HG03280 (cell line): ENCODE measurements around the gene BIRC7.

ENCODE experiments used
- ATAC-seq: cut with Tn5 transposase; IDR thresholded peaks from one replicate; pipeline ENCODE4 v1.9.1; 2021; ENCODE audit warnings: mild to moderate bottlenecking, moderate library complexity; ENCODE audit not compliant: unreplicated experiment

Gene BIRC7

GRCh38 chr20:63261795-63262528, 26.3 kb downstream of the BIRC7 start:
- ATAC-seq, result no peak

DNA sequence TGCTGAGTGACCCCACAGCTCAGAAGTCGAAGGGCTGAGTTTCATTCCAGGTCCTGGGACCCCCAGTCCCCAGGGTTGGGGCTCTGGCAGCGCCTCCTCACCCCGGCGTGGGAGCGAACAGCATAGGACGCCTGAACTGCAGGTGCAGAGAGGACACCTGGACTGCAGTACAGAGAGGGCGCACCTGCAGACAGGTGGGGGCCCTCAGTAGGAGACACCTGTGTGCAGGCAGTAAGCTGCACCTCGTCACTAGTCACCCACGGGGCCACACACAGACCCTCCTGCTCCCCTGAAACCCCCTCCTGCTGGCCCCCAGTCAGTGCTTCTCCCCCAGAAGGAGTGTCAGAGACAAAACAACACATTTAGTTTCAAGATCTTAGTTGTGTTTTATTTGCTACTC, 27.1 kb downstream of the BIRC7 start:
- no peak for ATAC-seq

DNA sequence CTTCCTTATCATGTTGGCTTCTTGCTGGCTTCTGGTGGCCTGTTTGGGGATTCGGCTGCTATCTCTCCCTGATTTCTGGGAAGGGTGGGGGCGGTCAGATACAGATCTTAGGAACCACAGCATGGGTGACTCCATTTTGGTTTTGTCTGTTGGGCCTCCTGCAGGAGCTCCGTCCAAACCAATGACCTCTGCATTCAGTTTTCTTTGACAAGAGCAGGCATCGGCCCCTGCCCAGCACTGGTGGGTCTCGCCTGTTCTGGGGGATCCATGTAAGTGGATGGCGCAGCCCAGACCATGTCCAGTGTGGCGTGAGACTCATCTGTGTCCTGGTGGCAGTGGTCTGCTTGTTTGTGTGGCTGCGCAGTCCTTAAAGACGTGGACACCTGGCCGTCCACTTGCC, 28.3 kb downstream of the BIRC7 start:
- no peak for ATAC-seq

DNA sequence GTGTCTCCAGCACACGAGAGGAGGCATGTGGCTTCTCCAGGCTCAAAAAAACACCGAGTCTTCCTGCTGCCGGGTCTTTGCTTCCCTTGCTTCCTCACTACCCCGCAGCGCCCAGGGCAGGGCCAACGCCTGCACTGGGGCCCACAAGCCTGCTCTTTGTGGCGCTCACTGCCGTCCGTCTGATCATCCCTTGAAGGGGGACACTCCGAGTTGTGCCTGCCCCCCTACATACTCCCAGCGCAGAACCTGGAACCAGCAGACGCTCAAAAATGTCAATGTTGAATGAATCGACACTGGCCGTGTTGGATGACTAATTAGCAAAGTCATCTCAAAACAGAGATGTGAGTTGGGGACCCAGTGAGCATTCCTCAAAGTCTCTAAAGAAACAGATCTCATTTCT, 28.8 kb downstream of the BIRC7 start:
- no peak for ATAC-seq

DNA sequence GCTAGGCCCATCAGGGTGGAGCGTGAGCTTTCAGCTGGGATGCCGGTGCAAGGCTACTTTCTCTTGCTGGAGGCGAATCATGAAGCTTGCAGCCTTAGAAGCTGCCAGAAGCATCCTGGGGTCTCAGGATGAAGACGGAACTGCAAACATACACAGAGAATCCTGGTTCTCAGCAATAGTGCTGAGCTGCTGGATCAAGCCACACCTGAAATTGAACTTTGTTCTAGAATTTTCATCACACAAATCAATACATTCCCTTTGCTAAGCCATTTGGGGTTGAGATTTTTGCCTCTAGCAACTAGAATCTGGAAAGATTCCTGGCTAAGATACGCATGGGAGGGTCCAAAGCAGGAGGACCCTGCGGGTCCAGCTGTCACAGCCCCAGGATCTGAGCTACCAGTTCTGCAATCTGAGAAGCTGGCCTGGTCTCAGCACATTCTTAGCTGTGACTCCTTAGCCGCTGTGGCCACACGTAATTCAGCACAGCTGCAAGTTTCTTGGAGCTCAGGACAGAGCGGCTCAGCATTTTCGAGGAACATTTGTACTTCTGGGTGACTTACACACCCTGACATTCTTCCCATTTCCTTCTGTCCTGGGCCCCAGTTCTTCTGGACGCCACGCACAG, 30.3 kb downstream of the BIRC7 start:
- no peak for ATAC-seq

- no peak for ATAC-seq
These were observed 32.0 kb downstream of the BIRC7 start for GRCh38 chr20:63267691-63268090.

GRCh38 chr20:63268256-63268655, 32.6 kb downstream of the BIRC7 start:
- no peak for ATAC-seq

DNA sequence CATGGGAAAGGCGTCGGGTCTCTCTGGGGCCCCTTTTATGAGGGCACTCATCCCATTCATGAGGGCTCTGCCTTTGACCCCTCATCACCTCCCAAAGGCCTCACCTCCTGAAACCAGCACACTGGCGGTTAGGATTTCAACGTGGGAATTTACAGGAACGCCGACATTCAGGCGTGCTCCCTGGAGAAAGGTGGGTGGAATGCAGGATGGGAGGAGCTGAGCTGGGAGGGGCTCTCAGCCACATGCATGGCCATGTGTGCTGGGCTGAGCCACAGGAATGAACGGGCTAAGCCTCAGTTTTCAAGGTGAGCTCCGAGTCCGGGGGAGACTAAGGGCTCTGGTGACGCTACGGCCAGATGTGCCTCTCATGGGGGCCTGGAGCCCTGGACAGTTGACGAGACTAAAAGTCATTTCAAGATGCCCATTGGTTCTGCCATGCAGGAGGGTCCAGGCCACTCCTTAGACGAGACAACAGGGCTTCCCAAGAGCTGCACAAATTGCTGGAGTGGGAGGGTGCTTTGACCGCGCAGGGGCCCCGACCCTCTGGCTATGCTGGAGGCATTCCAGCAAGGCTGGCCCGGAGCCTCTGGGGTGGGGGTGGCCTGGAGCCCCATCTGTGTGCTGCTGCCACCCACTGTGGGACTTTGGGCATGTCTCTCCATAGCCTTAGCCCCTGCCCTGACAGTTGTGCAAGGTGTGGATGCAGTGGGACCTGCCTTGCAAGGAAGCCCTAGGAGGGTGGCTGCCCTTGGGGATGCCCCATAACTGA, 33.1 kb downstream of the BIRC7 start:
- no peak for ATAC-seq

DNA sequence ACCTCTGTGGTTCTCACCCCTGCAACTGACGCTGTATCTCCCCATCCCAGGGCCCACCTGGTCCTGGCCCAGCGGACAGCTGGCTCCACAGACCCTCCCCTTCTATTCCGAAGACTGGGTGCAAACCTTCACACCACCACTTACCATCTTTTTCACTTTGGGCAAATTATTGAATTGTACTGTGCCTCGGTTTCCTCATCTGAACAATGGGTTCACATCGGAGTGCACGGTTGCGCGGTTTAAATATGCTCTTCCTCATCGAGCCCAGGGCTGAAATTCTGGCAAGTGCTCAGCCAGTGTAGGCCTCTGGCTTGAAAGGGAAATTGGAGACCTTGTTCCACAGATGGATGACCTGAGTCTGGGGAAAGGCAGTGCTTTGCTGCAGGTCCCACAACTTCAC, 34.0 kb downstream of the BIRC7 start:
- no peak for ATAC-seq

DNA sequence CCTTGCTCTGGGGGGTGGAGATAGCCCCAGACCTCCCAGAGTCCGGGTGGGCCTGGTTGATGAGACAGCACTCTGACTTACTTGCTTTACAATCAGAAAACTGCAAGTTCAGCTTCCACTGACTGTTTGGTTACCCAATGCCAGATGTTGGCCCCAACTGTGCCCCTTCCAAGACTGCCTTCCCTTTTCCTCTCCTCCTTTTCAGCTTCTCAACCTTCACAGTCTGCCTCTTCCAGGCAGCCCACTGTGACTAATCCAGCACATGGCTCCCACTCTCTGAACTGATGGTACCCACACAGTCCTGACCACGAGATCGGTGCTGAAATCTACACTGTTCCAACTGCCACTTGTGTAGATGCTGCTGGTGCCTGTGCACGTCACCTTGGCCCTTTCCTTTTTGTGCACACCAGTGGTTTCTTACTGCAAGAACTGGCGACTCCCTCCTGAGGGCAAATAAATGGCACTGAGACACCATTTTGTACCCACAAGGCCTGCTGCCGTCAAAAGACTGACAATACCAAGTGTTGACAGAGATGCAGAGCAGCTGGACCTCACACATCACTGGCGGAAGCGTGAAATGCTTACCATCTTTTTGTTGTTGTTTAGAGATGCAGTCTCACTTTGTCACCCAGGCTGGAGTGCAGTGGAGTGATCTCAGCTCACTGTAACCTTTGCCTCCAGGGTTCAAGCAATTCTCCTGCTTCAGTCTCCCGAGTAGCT, 35.1 kb downstream of the BIRC7 start:
- ATAC-seq, result no peak

DNA sequence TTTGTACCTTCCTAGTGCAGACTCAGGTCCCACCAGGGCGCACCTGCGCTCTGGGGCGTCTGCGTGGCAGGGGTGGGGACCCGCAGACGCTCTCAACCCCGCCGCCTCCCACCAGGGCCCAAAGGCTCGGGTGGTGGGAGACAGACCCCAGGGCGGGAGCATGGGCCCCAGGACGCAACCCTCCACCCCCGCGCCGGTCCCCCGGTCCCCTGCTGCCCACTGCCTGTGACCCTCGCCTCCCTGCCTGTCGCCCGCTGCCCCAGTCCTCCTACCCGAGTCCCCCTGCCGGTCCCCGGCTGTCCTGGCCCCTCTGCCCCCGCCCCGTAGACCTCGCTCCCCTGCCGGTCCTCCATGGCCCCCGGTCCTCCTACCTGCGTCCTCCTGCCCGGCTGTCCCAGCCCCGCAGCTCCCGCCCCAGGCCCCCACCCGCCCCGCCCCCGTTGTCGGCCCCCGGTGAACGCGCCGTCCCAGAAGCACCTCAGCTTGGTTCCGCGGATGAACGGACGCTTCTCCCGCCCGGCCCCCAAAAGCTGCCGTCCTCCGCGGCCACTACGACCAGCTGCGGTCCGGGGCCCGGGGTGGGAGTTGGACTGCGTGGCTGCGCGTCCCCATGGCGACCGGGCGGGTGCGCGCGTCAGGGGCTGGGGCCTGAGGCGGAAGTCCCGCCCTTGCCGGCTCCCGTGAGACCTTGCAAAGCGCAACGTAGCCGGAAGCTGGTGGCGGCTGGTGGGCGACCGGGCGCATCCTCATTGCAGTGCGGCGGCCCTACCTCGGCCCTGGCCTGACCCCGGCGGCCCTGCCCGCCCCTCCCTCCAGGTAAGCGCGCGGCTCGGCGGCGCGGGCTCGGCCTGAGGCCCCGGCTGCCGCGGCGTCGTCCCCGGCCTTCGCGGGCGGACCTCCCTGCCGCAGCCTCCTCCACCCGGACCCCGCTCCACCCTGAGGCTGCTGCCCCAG, 36.7 kb downstream of the BIRC7 start, which contains the start of gene ARFGAP1:
TSS of gene ARFGAP1 (plus strand) at position 709 of the 954 bp plus-strand sequence. CDS start 2,768 bp downstream, outside the sequence.
- peak; percentile 93 for ATAC-seq

GRCh38 chr20:63273059-63273579, 37.4 kb downstream of the BIRC7 start:
- no peak for ATAC-seq

DNA sequence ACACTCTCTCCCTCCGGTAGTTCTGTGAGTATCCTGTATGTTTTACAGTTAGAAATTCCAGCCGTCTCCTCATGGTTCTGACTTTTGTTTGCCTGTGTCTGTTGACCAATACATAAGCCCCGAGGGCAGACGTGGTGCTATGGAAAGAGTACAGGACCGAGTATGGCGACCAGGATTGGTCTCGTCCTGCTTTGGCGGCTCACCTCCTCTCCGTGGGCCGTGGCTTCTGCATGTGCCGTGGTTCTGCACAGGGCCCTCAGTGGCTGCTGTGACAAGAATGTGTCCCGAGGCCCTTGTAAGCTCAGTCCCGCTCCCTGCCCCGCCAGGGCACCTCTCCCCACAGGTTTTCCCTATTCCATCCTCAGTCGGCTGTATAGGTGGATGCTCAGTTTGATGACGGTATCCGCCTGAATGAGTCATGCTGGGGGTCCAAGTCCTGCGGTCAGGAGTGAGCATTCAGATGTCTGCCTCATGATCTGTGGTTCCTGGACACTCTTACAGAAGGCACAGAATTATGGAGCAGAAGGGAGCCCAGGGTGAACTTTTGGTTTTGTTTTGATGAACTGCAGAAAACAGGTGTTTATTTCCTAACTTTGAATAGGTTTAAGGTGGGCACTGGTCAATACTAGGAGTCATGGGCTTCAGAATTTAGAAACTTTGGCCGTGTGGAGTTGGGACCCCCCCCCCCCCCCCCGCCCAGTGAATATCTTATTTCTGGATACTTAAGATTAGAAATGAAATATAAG, 38.1 kb downstream of the BIRC7 start:
- ATAC-seq, result no peak

DNA sequence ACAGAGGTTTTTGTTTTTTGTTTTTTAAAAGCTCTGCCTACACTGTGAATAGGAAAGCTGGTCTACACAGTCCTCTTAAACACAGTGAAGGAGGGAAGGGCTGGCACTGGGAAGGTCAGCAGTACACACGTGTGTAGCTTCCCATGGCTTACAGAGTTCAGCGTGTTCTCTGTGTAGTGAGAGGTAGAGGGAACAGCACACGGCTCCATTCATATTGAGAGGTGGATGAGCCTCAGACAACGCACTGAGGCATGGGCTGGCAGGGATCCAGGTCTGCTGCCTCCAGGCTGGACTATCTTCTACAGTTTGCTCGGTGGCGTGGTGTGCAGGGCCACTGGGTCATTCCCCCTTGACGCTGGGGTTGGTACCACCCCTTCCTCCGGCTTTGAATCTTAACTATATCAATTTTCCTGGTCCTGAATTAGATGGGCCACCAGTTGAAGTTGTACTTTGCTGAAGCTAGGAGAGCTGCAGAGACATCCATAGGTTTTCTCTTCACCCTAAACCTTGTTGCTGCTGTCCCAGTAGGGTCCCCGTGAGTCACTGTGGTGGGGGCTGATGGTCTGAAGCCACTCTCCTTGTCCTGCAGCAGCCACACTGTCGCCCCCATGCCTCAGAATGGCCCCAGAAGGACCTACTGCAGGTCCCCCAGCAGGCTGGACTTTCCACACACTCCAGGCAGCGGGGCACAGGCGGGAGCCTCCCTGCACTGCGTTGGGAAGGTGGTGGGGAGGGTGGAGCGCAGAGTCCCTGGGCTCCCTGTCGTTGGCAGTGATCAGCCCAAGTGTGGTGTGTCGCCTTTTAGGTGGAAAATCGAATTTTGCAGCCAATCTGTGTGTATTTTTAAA, 38.9 kb downstream of the BIRC7 start:
- ATAC-seq, result no peak

DNA sequence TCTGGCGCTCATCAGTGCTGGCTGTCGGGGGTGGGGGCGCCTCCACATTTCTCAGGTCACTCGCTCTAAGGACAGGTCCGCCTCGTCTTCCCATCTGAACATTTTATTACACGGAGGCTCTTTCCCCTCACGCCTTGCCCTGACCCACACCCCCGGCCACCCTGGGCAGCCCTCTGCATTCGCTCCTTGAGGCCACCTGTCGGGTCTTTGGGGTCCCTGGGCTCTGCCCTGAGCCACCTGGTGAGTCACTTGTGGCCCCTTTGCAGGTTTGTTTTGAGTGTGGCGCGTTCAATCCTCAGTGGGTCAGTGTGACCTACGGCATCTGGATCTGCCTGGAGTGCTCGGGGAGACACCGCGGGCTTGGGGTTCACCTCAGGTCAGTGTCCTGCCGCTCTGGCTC, 40.1 kb downstream of the BIRC7 start:
- ATAC-seq, result no peak

GRCh38 chr20:63276956-63277355, 41.3 kb downstream of the BIRC7 start:
- no peak for ATAC-seq

DNA sequence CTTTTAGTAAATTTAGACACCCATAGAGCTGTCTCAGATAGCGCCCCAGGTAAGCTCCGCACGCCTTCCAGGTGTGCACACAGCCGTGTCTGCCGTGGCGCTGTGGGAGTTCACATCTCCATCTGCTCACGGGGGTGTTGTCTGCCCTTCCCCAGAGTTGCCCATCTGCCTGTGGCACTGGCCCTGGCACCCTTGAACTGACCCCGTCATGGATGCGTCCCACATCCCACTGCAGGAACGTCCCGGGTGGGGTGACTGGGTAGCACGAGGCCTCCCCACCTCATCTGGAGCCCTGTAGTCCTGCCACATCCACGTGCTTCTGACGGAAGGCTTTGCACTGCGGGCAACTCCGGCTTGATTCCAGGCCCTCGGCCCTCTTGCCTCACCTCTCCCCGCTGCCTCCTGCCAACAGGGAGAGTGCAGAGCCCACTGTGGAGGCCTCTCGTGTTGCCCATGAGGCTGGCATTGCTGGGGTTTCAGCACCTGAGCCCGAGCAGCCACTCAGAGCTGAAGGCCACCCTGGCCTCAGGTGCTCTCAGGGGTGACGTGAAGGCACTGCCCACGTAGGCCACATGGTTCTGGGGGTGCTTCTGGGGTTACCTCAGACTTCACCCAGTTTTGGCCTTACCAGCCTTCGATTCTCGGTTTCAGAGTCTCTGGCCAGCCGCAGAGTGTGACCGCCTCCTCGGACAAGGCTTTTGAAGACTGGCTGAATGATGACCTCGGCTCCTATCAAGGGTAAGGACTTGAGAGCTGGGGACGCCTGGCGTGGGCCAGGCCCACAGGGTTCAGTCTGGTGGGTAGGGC, 42.0 kb downstream of the BIRC7 start:
- ATAC-seq, result no peak
